Fibroblast of skin of left biceps (primary cell): Measurements from ENCODE around the gene CTIF.
A peak's percentile ranks its signal among the peaks of the same experiment; 100 is the strongest.

Source experiments
- DNase-seq, 2 experiments: peaks; one replicate each; pipeline ENCODE4 v3.0.0-alpha.2; 2013; ENCODE audit warnings: low read depth in 2 of 2

The CTIF gene

GRCh38 chr18:48533340-48534070 lies 5.3 kb upstream of the CTIF start:
- no peak for DNase-seq

- no peak for DNase-seq
Observed at GRCh38 chr18:48534364-48534763, 4.5 kb upstream of the CTIF start.

- DNase-seq, result no peak
Observed at GRCh38 chr18:48535956-48536355, 2.9 kb upstream of the CTIF start.

- no peak for DNase-seq
Observed at GRCh38 chr18:48536516-48536915, 2.3 kb upstream of the CTIF start.

GRCh38 chr18:48539406-48540250 lies 797 bp downstream of the CTIF start:
- no peak for DNase-seq

- no peak for DNase-seq
Observed at GRCh38 chr18:48540251-48541025, 1.6 kb downstream of the CTIF start.

GRCh38 chr18:48541026-48541746 lies 2.4 kb downstream of the CTIF start:
- DNase-seq, result no peak

- DNase-seq, result no peak
Observed at GRCh38 chr18:48541747-48542400, 3.0 kb downstream of the CTIF start.

- no peak for DNase-seq
Observed at GRCh38 chr18:48542513-48543181, 3.8 kb downstream of the CTIF start.

GRCh38 chr18:48543228-48543627 lies 4.4 kb downstream of the CTIF start:
- DNase-seq, result no peak

GRCh38 chr18:48544116-48544515 lies 5.3 kb downstream of the CTIF start:
- DNase-seq, result no peak

- DNase-seq, result no peak
Observed at GRCh38 chr18:48544661-48545415, 6.0 kb downstream of the CTIF start.

GRCh38 chr18:48545757-48546321 lies 7.0 kb downstream of the CTIF start:
- peak in 1 of 2 experiments; percentile 53 for DNase-seq

GRCh38 chr18:48546396-48546795 lies 7.6 kb downstream of the CTIF start:
- no peak for DNase-seq

- no peak for DNase-seq
Observed at GRCh38 chr18:48547531-48547981, 8.7 kb downstream of the CTIF start.

- DNase-seq, result peak in 1 of 2 experiments; percentile 59
Observed at GRCh38 chr18:48548011-48548771, 9.4 kb downstream of the CTIF start.

GRCh38 chr18:48548921-48549320 lies 10.1 kb downstream of the CTIF start:
- no peak for DNase-seq

GRCh38 chr18:48550101-48550729 lies 11.4 kb downstream of the CTIF start:
- no peak for DNase-seq
